Right cardiac atrium (tissue), 5 donors: ENCODE data around the gene METTL25. TPM values are rescaled to one million over a fixed set of nuclear protein-coding genes. Genes with fewer than 3 reads are reported as not detected.

Experiments
- ATAC-seq, 2 donors: fragments of 200-7000 bp; cut with Tn5 transposase; one replicate each; pipeline versions ENCODE4 v1.8.0 to v1.9.1; 2020; ENCODE audit warnings: moderate library complexity in 2 of 2, mild to moderate bottlenecking in 1 of 2
- DNase-seq, 3 donors: peaks; one replicate each; pipeline ENCODE4 v3.0.0-alpha.2; 2020
- H3K27ac ChIP-seq: one replicate; pipeline ENCODE4 v1.5.1; 2013; ENCODE audit warnings: mild to moderate bottlenecking, low read length, control low read depth, moderate library complexity
- H3K27me3 ChIP-seq: one replicate; pipeline ENCODE4 v1.6.1; 2013; ENCODE audit not compliant: control insufficient read depth, insufficient read depth
- H3K4me1 ChIP-seq: one replicate; pipeline ENCODE4 v1.6.1; 2013; ENCODE audit warnings: low read length; ENCODE audit not compliant: control insufficient read depth, insufficient read depth
- H3K4me3 ChIP-seq: one replicate; pipeline ENCODE4 v1.5.1; 2013; ENCODE audit warnings: low read length, control low read depth
- H3K9me3 ChIP-seq: one replicate; pipeline ENCODE4 v1.6.1; 2013; ENCODE audit warnings: low read length; ENCODE audit not compliant: control insufficient read depth
- WGBS: extraction: QIAGEN DNeasy Blood & Tissue Kit; methylation state at CpG from one replicate; pipeline ENCODE4 v1.1.7; 2013; 5-methylcytosine and 5-hydroxymethylcytosine counted together
- intact Hi-C, 4 donors: fragments of 100-400 bp; cut with DNase I; formaldehyde crosslinking; loops; one replicate each; pipeline versions ENCODE4 v1.11.0 to v1.14.0; 2022 to 2023
- long read RNA-seq, 4 donors: library from polyadenylated mRNA; unstranded; transcript quantifications; one replicate each; pipeline ENCODE4 v2.0.0, GENCODE V29; 2020 to 2021
- polyA plus RNA-seq: library from polyadenylated mRNA; stranded (reverse); fragments of 200-250 nt; gene quantifications from one replicate; pipeline ENCODE4 v1.2.3, GENCODE V29; 2013
- total RNA-seq, 4 donors: library from RNA; stranded (reverse); fragmentation: NEBNext Ultra II Directional; extraction: Animal tissue kit (Norgen Biotek cat#: 25700); gene quantifications; one replicate each; pipeline ENCODE4 v1.2.1, GENCODE V29; 2021
- donor health status: healthy with polysubstance abuse.
- donor health status: DM: no; HTN: yes; CAD: no.
- donor health status: DM: no; HTN: no; CAD: no.
- donor health status: DM: no; HTN: yes; CAD: no; lungs with severe emphysema.
- donor health status: DM: yes; HTN: yes; CAD: no.

Gene METTL25, protein sequence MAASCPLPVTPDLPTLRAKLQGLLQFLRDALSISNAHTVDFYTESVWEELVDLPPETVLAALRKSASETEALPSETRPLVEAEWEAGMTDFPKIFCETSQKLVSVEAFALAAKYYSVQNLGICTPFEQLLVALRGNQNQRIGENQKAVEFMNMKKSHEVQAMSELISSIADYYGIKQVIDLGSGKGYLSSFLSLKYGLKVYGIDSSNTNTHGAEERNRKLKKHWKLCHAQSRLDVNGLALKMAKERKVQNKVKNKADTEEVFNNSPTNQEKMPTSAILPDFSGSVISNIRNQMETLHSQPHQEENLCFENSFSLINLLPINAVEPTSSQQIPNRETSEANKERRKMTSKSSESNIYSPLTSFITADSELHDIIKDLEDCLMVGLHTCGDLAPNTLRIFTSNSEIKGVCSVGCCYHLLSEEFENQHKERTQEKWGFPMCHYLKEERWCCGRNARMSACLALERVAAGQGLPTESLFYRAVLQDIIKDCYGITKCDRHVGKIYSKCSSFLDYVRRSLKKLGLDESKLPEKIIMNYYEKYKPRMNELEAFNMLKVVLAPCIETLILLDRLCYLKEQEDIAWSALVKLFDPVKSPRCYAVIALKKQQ
- 10 to 100 TPM; 12.2 to 20.5 (median 19.7) TPM for total RNA-seq
- 4.1 TPM for polyA plus RNA-seq
- long read RNA-seq, donor 1, transcript METTL25-201 (12 exons, 2,093 nt): major isoform, 5 of 8 reads
- long read RNA-seq, donor 1, partial matches to known transcripts: 0 of 8 reads
- long read RNA-seq, donor 1, other reads (novel, unspliced or antisense): 3 of 8 reads
- long read RNA-seq, donor 2, partial matches to known transcripts: 0 of 3 reads
- long read RNA-seq, donor 2, other reads (novel, unspliced or antisense): 1 of 3 reads
- long read RNA-seq, donor 3, transcript METTL25-201 (12 exons, 2,093 nt): major isoform, 10 of 20 reads
- long read RNA-seq, donor 3, partial matches to known transcripts: 1 of 20 reads
- long read RNA-seq, donor 3, other reads (novel, unspliced or antisense): 9 of 20 reads
- long read RNA-seq, donor 4, partial matches to known transcripts: 0 of 1 reads
- long read RNA-seq, donor 4, other reads (novel, unspliced or antisense): 0 of 1 reads

- Histone ChIP-seq H3K4me1 (peaks cover 2% of the 10 kb centered on the region), H3K27ac (peak within 1 kb of the TSS; percentile 97), H3K4me3 (peak within 1 kb of the TSS; percentile 92), H3K27me3 (no peaks in the 10 kb centered on the region), H3K9me3 (no peaks in the 10 kb centered on the region)
- intact Hi-C loops: no loop called here
- ATAC-seq: peak; percentile 98 to 99
- peak; percentile 97 to 98 (median 98) for DNase-seq
- WGBS: under 1% methylated on average over 61 of the region's 61 CpGs
These were observed at the start of gene METTL25, which contains the start of gene CCDC59 for GRCh38 chr12:82358200-82359114. Gene METTL25 (plus strand): TSS chr12:82358529. CDS start chr12:82358566, 37 bp downstream. Gene CCDC59 (minus strand): TSS chr12:82358387. CDS start chr12:82358376, 11 bp downstream.

- Histone ChIP-seq H3K9me3 (no peaks in the 10 kb centered on the region), H3K27ac (no peak overlapping the region), H3K4me1 (no peaks in the 10 kb centered on the region), H3K27me3 (no peaks in the 10 kb centered on the region), H3K4me3 (no peak overlapping the region)
- ATAC-seq (no peak), DNase-seq (no peak)
- WGBS: 65% methylated on average over 8 of the region's 8 CpGs
- intact Hi-C loops: no loop called here
These were observed 43.9 kb upstream of the METTL25 start for GRCh38 chr12:82314406-82314892.

- DNase-seq (no peak), ATAC-seq (no peak)
- WGBS: 55% methylated on average over 1 of the region's 1 CpG
- Histone ChIP-seq H3K27me3 (no peaks in the 10 kb centered on the region), H3K27ac (no peak overlapping the region), H3K9me3 (no peaks in the 10 kb centered on the region), H3K4me3 (no peak overlapping the region), H3K4me1 (no peaks in the 10 kb centered on the region)
- intact Hi-C loops: no loop called here
These were observed 39.1 kb upstream of the METTL25 start for GRCh38 chr12:82319276-82319675.

DNA sequence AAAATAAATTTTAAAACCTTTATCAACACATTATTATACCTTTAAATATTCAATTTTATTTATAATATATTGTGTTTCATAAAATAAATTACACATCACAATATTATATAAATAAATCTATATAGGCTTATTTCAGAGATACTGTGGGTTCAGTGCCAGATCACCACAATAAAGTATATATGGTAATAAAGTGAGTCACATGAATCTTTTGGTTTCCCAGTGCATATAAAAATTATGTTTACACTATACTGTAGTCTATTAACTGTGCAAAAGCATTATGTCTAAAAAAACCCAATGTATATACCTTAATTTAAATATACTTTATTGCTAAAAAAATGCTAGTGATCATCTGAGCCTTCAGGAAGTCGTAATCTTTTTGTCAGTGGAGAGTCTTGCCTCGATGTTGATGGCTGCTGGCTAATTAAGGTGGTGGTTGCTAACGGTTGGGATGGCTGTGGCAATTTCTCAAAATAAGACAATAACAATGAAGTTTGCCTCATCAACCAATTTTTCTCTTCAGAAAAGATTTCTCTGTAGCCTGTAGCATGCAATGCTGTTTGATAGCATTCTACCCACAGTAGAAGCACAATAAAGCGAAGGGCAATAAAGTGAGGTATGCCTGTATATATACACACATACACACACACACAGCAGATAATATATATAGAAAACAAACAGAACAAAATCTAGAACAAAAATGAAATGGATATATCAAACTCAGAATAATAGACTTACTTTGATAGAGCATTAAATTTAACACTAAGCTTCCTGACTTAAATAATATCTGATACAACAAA lies 32.6 kb upstream of the METTL25 start:
- Histone ChIP-seq H3K27ac (no peak overlapping the region), H3K27me3 (no peaks in the 10 kb centered on the region), H3K4me3 (no peak overlapping the region), H3K4me1 (no peaks in the 10 kb centered on the region), H3K9me3 (no peaks in the 10 kb centered on the region)
- no peak for DNase-seq
- ATAC-seq: no peak
- WGBS: 74% methylated on average over 4 of the region's 4 CpGs
- intact Hi-C loops: loop anchor here (5.0 to 10.0 kb wide), 2 partner anchors 681 to 683 kb away; no protein-coding TSS in a partner anchor

DNA sequence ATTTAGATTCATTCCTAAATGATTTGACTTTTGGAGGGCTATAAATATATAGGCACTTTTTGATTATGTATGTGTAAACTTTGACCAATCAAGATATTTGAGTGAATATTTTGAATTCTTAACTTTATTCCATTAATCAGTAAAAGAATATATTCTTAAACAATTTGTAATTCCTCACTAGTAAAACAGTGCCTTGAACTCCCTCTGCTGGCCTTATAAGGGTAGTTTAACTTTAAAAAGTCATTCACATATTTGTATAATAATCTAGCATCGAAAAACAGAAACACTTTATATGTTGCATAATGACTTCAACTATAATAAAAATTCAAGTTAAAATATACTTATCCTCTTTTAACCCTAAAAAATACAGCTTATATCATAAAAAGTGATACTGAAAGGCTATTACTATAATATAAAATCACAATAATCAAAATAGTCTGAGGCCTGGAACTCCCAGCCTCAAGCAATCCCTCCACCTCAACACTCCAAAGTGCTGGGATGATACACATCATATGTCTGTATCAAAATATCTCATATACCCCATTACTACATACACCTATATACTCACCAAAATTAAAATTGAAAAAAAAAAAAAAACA lies 31.3 kb upstream of the METTL25 start:
- no peak for DNase-seq
- 8% methylated on average over 1 of the region's 1 CpG for WGBS
- intact Hi-C loops: loop anchor here (5.0 to 10.0 kb wide), 2 partner anchors 682 to 685 kb away; no protein-coding TSS in a partner anchor

GRCh38 chr12:82327861-82328260 lies 30.5 kb upstream of the METTL25 start:
- no peaks in the 10 kb centered on the region for H3K4me1 ChIP-seq
- ATAC-seq: no peak
- WGBS: 60% methylated on average over 1 of the region's 1 CpG
- H3K27ac ChIP-seq: no peak overlapping the region
- no peak overlapping the region for H3K4me3 ChIP-seq
- intact Hi-C loops: loop anchor here (5.0 to 10.0 kb wide), 2 partner anchors 683 to 686 kb away; no protein-coding TSS in a partner anchor
- H3K9me3 ChIP-seq: no peaks in the 10 kb centered on the region
- DNase-seq: no peak
- H3K27me3 ChIP-seq: no peaks in the 10 kb centered on the region

More for the DNA sequence above, 31.3 kb upstream of the METTL25 start:
- H3K27ac ChIP-seq: no peak overlapping the region
- H3K9me3 ChIP-seq: no peaks in the 10 kb centered on the region
- no peak overlapping the region for H3K4me3 ChIP-seq
- H3K4me1 ChIP-seq: no peaks in the 10 kb centered on the region
- no peaks in the 10 kb centered on the region for H3K27me3 ChIP-seq
- ATAC-seq: no peak

DNA sequence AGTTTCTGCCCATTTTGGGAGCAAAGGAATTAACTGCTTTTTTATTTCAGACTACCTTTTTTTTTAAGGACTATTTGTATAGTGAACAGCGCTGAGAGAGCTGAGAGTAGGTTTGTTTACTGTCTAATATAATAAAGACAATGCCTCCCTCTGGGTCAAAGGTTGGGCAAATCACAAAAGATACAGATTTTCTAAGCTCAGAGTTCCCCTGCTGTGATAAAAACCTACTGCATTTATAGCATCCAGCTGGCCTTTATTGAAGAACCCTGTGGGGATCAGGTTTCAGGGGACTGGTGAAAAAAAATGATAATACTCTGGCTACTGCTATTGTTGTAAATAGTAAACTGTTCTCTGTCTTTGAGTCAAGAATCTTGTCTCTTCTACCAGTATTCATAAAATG lies 28.8 kb upstream of the METTL25 start:
- H3K27me3 ChIP-seq: no peaks in the 10 kb centered on the region
- H3K9me3 ChIP-seq: no peaks in the 10 kb centered on the region
- ATAC-seq (no peak), DNase-seq (no peak)
- no peaks in the 10 kb centered on the region for H3K4me1 ChIP-seq
- H3K4me3 ChIP-seq: no peak overlapping the region
- intact Hi-C loops: loop anchor here (5.0 to 10.0 kb wide), 2 partner anchors 685 to 687 kb away; no protein-coding TSS in a partner anchor
- H3K27ac ChIP-seq: no peak overlapping the region
- WGBS: 29% methylated on average over 1 of the region's 1 CpG

DNA sequence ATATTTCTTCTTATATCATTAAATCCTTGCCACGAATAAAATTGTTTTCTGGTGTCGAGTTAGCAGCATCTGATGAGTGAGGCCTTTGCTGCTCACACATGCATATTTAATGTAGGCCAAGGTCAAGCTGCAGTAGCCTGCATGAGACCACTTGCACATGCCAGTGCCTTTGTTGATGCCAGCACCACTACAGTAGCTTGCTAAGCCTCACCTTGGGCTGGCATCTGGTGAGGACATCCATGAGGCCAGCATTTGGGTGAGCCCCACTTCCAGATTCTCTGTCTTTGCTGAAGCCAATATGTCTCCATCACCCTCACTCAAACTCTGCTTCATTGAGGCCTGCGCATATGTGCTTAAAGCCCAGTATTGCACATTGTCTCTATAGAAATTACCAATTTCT lies 8.2 kb upstream of the METTL25 start:
- H3K27me3 ChIP-seq: no peaks in the 10 kb centered on the region
- H3K4me3 ChIP-seq: no peak overlapping the region
- 95% methylated on average over 3 of the region's 3 CpGs for WGBS
- H3K9me3 ChIP-seq: no peaks in the 10 kb centered on the region
- no peak for ATAC-seq
- no peak for DNase-seq
- intact Hi-C loops: no loop called here
- no peak overlapping the region for H3K27ac ChIP-seq
- H3K4me1 ChIP-seq: no peaks in the 10 kb centered on the region

DNA sequence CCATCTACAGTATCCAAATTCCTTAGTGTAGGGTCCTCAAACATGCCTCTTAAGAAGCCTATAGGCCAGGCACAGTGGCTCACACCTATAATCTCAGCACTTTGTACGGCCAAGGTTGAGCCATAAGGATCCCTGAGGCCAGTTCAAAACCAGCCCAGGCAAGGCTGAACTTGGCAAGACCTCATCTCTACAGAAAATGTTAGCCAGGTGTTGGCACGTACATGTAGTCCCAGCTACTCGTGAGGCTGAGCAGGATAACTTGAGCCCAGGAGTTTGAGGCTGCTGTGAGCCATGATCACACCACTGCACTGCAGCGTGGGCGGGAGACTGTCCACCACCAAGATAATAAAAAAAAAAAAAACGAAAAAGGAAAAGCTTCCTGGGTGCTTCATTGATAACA lies 6.9 kb upstream of the METTL25 start:
- DNase-seq (no peak), ATAC-seq (no peak)
- no peaks in the 10 kb centered on the region for H3K4me1 ChIP-seq
- no peak overlapping the region for H3K27ac ChIP-seq
- intact Hi-C loops: no loop called here
- WGBS: 86% methylated on average over 6 of the region's 6 CpGs
- no peak overlapping the region for H3K4me3 ChIP-seq
- no peaks in the 10 kb centered on the region for H3K27me3 ChIP-seq
- no peaks in the 10 kb centered on the region for H3K9me3 ChIP-seq
